Gastroesophageal sphincter (tissue), 4 donors: ENCODE results near the gene PPP6R2. TPM values are rescaled to one million over a fixed set of nuclear protein-coding genes. Genes with fewer than 3 reads are reported as not detected.
"Not testable (repeated sequence)": the region's sequence is repeated elsewhere in the genome, so short reads cannot be mapped to it uniquely, and the experiment has no call there.

Experiments used
- ATAC-seq: fragments of 150-250 bp; one replicate; pipeline ENCODE4 v1.9.1; 2016; ENCODE audit warnings: mild to moderate bottlenecking, moderate library complexity
- H3K27ac ChIP-seq, 4 donors: fragments of 200-600 bp; sonication (generic) in 3 of 4; 1 replicate in 3 of 4; 2 replicates in 1 of 4; pipeline ENCODE4 v1.5.1; 2016 to 2019
- H3K27me3 ChIP-seq: fragments of 200-600 bp; sonication (generic); one replicate; pipeline ENCODE4 v1.5.1; 2019
- H3K36me3 ChIP-seq, 2 donors: fragments of 200-600 bp; sonication (generic); one replicate each; pipeline ENCODE4 v1.5.1; 2019; ENCODE audit warnings: control low read depth in 1 of 2
- H3K4me1 ChIP-seq, 3 donors: fragments of 200-600 bp; sonication (generic); 1 replicate in 2 of 3; 2 replicates in 1 of 3; pipeline ENCODE4 v1.5.1; 2016 to 2019; ENCODE audit warnings: control low read depth in 2 of 3
- H3K4me3 ChIP-seq, 2 donors: fragments of 200-600 bp; sonication (generic); one replicate each; pipeline ENCODE4 v1.5.1; 2019; ENCODE audit warnings: mild to moderate bottlenecking in 1 of 2, moderate library complexity in 1 of 2
- H3K9me3 ChIP-seq, 3 donors: fragments of 200-600 bp; sonication (generic); one replicate each; pipeline ENCODE4 v1.5.1; 2017 to 2019; ENCODE audit warnings: control low read depth in 2 of 3
- EP300 ChIP-seq: sonication (generic); formaldehyde crosslinking; IDR thresholded peaks from one replicate; pipeline ENCODE4 v1.6.1; 2017; ENCODE audit warnings: antibody characterized with exemption, mild to moderate bottlenecking
- POLR2A ChIP-seq, 2 donors: fragments of 450-650 bp; IDR thresholded peaks; one replicate each; pipeline ENCODE4 v1.6.1; 2017; ENCODE audit warnings: antibody characterized with exemption in 2 of 2, mild to moderate bottlenecking in 2 of 2, moderate library complexity in 1 of 2
- POLR2AphosphoS5 ChIP-seq: sonication (generic); formaldehyde crosslinking; IDR thresholded peaks from one replicate; pipeline ENCODE4 v1.6.1; 2017; ENCODE audit warnings: antibody characterized with exemption
- WGBS, 2 donors: methylation state at CpG; one replicate each; pipeline ENCODE4 v1.1.5; 2018; ENCODE audit warnings: low coverage in 1 of 2; 5-methylcytosine and 5-hydroxymethylcytosine counted together
- total RNA-seq, 4 donors: library from RNA; depleted of rRNA; stranded (reverse); fragments of >200 nt; gene quantifications; one replicate each; pipeline ENCODE4 v1.1.0, GENCODE V29; 2016
- TF ChIP-seq, protein P1 (sequence below), 4 experiments: fragments of 200-600 bp in 2 of 4; fragments of 450-650 bp in 2 of 4; sonication (generic) in 1 of 4; IDR thresholded peaks; one replicate each; pipeline ENCODE4 v1.5.1; 2017 to 2019; ENCODE audit warnings: antibody characterized with exemption in 4 of 4, mild to moderate bottlenecking in 2 of 4, moderate library complexity in 2 of 4

PPP6R2 gene
- total RNA-seq, 4 donors from 2014 or later, result 52.2 to 73.5 (median 64.2) TPM

DNA sequence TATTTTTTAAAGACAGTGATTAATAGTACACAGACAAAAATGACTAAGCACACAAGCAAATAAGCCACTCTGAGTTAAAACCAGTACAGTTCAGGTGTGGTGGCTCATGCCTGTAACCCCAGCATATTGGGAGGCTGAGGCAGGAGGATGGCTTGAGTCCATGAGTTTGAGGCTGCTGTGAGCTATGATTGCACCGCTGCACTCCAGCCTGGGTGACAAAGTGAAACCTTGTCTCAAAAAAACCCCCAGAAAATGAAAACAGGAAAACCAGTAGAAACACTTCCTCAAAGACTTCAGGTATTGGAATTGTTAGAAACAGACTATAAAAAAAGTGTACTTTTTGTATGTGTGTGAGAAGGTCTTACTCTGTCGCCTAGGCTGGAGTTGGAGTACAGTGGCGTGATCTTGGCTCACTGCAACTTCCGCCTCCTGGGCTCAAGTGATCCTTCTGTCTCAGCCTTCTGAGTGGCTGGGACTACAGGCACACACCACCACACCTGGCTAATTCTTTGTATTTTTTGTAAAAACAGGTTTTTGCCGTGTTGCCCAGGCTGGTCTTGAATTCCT is 33.0 kb downstream of the PPP6R2 start:
- no peak for ATAC-seq
- WGBS, 2 donors, result 90 to 95% methylated on average over 2 to 4 of the region's 5 CpGs
- Histone ChIP-seq H3K9me3 (no peaks in the 10 kb centered on the region), H3K4me3 (no peak overlapping the region), H3K4me1 (no peaks in the 10 kb centered on the region), H3K27me3 (no peaks in the 10 kb centered on the region), H3K36me3 (peaks cover 0 to 84% of the 10 kb centered on the region in 2 donors), H3K27ac (no peak overlapping the region)
- TF ChIP-seq POLR2A (IDR thresholded peaks at IDR 0.05), result no peak
- no peak for TF ChIP-seq EP300
- no peak for TF ChIP-seq POLR2AphosphoS5
- TF ChIP-seq, protein P1, sequence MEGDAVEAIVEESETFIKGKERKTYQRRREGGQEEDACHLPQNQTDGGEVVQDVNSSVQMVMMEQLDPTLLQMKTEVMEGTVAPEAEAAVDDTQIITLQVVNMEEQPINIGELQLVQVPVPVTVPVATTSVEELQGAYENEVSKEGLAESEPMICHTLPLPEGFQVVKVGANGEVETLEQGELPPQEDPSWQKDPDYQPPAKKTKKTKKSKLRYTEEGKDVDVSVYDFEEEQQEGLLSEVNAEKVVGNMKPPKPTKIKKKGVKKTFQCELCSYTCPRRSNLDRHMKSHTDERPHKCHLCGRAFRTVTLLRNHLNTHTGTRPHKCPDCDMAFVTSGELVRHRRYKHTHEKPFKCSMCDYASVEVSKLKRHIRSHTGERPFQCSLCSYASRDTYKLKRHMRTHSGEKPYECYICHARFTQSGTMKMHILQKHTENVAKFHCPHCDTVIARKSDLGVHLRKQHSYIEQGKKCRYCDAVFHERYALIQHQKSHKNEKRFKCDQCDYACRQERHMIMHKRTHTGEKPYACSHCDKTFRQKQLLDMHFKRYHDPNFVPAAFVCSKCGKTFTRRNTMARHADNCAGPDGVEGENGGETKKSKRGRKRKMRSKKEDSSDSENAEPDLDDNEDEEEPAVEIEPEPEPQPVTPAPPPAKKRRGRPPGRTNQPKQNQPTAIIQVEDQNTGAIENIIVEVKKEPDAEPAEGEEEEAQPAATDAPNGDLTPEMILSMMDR (IDR thresholded peaks at IDR 0.05), result no peak

DNA sequence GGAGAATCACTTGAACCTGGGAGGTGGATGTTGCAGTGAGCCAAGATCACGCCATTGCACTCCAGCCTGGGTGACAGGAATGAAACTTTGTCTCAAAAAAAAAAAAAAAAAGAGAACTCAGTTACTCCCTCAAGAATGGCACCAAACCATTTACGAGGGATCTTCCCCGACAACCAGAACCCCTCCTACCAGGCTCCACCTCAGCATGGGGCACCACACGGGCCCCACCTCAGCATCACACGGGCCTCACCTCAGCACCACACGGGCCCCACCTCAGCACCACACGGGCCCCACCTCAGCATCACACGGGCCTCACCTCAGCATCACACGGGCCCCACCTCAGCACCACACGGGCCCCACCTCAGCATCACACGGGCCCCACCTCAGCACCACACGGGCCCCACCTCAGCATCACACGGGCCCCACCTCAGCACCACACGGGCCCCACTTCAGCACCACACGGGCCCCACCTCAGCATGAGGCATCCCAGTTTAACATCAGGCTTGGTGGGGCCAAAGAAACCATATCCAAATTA is 38.0 kb downstream of the PPP6R2 start:
- not testable (repeated sequence) for H3K27ac ChIP-seq, H3K4me1 ChIP-seq, H3K27me3 ChIP-seq, H3K9me3 ChIP-seq, H3K4me3 ChIP-seq, ATAC-seq
- peaks cover 0 to 46% of the 10 kb centered on the region in 2 donors for H3K36me3 ChIP-seq
- WGBS, 2 donors, result 73% methylated on average over 10 of the region's 15 CpGs; no CpG with 5 or more reads in 1 of the 2 donors

DNA sequence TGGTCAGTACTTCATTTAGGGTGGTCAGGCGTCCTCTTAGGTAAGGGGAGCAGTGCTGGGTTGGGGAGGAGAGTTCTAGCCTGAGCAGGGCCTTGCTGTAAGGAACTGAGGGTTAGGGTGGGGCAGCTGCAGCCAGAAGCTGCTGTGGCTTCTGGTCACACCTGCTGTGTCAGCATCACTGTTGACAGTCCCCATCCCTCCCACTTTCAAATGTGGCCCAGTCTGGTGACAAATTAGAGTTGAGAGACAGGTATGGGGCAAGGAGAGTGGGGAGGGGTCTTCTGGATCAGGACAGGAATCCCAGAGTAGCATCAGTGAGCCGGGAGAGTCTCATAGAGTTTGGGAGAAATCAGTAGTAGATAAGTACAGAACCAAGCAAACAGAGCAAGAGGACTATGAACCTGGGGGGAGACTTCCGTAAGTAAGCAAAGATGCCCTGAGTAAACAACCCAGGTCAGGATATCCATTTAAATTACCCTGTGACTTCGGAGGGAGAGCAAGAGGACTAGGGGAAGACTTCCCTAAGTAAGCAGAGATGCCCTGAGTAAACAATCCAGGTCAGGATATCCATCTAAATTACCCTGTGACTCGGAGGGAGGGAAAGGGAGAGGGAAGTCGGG is 53.7 kb downstream of the PPP6R2 start:
- no peaks in the 10 kb centered on the region for H3K9me3 ChIP-seq
- 29 to 48% methylated on average over 3 to 5 of the region's 6 CpGs for WGBS, 2 donors
- peaks cover 0 to 43% of the 10 kb centered on the region in 2 donors for H3K36me3 ChIP-seq

DNA sequence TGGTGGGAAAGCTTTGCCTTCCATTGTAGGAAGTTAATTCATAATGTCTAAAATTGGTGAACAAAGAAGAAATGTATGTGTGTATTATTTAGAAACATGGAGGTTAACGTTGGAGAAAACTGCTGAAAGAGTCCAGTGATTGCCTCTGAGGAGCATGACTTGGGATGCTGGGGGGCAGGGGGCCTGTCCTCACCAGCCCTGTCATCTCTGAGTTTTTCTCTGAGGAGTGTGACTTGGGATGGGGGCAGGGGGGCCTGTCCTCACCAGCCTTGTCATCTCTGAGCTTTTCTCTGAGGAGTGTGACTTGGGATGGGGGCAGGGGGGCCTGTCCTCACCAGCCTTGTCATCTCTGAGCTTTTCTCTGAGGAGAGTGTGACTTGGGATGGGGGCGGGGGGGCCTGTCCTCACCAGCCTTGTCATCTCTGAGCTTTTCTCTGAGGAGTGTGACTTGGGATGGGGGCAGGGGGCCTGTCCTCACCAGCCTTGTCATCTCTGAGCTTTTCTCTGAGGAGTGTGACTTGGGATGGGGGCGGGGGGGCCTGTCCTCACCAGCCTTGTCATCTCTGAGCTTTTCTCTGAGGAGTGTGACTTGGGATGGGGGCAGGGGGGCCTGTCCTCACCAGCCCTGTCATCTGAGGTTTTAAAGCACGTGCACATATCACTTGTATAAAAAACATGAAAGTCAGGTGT is 54.4 kb downstream of the PPP6R2 start:
- not testable (repeated sequence) for ATAC-seq, H3K27ac ChIP-seq, H3K27me3 ChIP-seq, H3K9me3 ChIP-seq, H3K4me3 ChIP-seq
- Histone ChIP-seq H3K36me3 (peaks cover 0 to 38% of the 10 kb centered on the region in 2 donors), H3K4me1 (peaks cover 0 to 31% (median 6%) of the 10 kb centered on the region in 3 donors)
- whole genome bisulfite sequencing, 2 donors, result 43 to 62% methylated on average over 1 to 2 of the region's 4 CpGs

More for the DNA sequence above, 53.7 kb downstream of the PPP6R2 start:
- ATAC-seq, result no peak
- Histone ChIP-seq H3K27me3 (no peaks in the 10 kb centered on the region), H3K27ac (no peak overlapping the region), H3K4me3 (no peak overlapping the region), H3K4me1 (peaks cover 0 to 31% (median 6%) of the 10 kb centered on the region in 3 donors)
- TF ChIP-seq EP300, result no peak
- TF ChIP-seq POLR2A (IDR thresholded peaks at IDR 0.05), result no peak
- TF ChIP-seq, protein P1 (IDR thresholded peaks at IDR 0.05), result no peak
- TF ChIP-seq POLR2AphosphoS5, result no peak

DNA sequence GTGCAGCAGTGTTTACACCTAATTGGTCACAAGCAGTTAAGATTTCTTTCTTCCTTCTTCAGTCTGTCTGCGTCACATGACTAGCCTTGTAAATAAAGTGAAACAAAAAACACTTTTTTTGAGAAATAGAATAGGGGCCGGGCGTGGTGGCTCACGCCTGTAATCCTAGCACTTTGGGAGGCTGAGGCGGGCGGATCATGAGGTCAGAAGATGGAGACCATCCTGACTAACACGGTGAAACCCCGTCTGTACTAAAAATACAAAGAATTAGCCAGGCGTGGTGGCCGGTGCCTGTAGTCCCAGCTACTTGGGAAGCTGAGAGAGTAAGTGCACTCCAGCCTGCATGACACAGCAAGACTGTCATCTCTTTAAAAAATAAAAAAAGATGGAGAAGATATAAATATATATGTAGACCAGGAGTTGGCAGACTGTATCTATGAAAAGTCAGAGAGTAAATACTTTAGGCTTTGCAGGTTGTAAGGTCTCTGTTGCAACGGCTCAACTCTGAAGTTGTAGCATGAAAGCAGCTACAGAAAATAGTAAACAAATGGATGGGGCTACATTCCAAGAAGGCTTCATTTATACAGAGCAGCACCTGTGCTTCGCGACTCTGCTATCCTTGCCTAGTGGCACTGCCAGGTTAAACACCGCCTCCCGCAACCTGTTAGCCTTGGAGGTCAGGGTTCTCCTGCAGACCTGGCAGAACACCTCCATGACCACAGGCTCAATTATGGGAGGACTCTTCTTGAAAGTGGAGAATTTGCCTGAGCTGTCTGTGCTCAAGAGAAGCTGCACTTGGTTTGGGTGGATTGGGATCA is 55.9 kb downstream of the PPP6R2 start:
- Histone ChIP-seq H3K27ac (peak overlapping the region in 3 of 4 donors; percentile 24 to 64 (median 54)), H3K9me3 (no peaks in the 10 kb centered on the region), H3K36me3 (peaks cover 0 to 30% of the 10 kb centered on the region in 2 donors), H3K27me3 (no peaks in the 10 kb centered on the region), H3K4me3 (no peak overlapping the region), H3K4me1 (peaks cover 0 to 45% (median 6%) of the 10 kb centered on the region in 3 donors)
- no peak for ATAC-seq
- no peak for TF ChIP-seq POLR2A (IDR thresholded peaks at IDR 0.05)
- TF ChIP-seq EP300, result no peak
- TF ChIP-seq POLR2AphosphoS5, result no peak
- TF ChIP-seq, protein P1 (IDR thresholded peaks at IDR 0.05), result no peak
- 70% methylated on average over 7 to 12 of the region's 15 CpGs for WGBS, 2 donors
